Measurements from ENCODE around the gene GNB1. TPM values are rescaled to one million over a fixed set of nuclear protein-coding genes. Genes with fewer than 3 reads are reported as not detected.
A peak's percentile ranks its signal among the peaks of the same experiment; 100 is the strongest.

GNB1 gene
- total and polyA plus RNA-seq, 12 donors, result 64.9 to 228 (median 168) TPM

DNA sequence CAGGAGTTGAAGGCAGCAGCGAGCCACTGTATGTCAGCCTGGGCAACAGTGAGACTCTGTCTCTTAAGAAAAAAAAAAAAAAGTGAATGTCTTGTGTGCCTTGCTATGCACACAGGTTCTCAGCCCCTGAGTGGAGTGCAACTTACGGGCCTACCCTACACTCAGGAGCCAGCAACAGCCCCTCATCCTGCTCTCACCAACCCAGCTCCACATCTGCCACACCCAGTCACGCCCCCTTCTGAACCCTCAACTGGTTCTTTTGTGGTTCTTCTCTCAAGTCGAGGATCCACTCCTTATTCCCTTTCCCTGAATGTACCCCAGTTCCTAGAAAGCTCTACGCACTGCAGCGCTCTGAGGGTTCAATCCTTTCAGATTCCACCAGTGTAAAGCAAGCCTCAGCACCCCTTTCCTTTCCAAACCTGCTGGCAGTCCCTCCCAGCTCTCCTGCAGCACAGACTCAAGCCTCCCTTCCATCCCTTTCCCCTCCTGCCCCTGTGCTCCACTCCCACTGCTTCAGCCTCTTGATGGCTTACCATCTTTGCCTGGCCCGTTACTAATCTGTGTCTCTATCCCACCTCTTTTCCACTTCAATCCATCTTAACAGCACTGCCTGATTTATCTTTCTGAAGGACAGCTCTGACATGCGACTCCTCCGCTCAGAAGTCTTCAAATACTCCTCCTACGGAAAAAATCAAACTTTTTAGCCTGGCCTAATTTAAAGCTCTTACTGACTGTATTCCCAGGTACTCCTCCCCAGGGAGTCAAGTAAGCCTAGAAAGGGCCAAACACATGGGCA is 38.1 kb downstream of the GNB1 start:
- 79 to 84% methylated on average over 10 of the region's 10 CpGs for WGBS, 2 donors
- ATAC-seq (no peak), DNase-seq (no peak)
- TF ChIP-seq, protein P1, sequence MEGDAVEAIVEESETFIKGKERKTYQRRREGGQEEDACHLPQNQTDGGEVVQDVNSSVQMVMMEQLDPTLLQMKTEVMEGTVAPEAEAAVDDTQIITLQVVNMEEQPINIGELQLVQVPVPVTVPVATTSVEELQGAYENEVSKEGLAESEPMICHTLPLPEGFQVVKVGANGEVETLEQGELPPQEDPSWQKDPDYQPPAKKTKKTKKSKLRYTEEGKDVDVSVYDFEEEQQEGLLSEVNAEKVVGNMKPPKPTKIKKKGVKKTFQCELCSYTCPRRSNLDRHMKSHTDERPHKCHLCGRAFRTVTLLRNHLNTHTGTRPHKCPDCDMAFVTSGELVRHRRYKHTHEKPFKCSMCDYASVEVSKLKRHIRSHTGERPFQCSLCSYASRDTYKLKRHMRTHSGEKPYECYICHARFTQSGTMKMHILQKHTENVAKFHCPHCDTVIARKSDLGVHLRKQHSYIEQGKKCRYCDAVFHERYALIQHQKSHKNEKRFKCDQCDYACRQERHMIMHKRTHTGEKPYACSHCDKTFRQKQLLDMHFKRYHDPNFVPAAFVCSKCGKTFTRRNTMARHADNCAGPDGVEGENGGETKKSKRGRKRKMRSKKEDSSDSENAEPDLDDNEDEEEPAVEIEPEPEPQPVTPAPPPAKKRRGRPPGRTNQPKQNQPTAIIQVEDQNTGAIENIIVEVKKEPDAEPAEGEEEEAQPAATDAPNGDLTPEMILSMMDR (IDR thresholded peaks at IDR 0.05), result no peak
- Histone ChIP-seq H3K27me3 (no peaks in the 10 kb centered on the region), H3K4me1 (peaks cover 4 to 79% (median 57%) of the 10 kb centered on the region in 9 donors), H3K27ac (no peak overlapping the region), H3K36me3 (peaks cover 0 to 18% (median 0%) of the 10 kb centered on the region in 9 donors), H3K9me3 (no peaks in the 10 kb centered on the region), H3K4me3 (no peak overlapping the region)
- intact Hi-C loops (cut with DNase I), result no loop called here

DNA sequence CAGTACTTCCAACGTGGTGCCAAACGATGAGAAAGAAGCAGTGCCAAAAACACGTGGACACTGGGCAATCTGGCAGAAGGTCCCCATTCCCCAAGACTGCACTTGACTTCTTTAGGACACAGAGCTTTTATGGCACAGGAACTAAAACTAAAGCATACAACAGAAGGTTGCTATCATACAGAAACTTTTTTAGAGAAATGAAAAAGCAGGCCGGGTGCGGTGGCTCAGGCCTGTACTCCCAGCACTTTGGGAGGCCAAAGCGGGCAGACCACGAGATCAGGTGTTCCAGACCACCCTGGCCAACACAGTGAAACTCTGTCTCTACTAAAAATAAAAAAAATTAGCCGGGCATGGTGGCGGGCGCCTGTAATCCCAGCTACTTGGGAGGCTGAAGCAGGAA is 43.0 kb downstream of the GNB1 start:
- TF ChIP-seq, protein P1 (IDR thresholded peaks at IDR 0.05), result no peak
- intact Hi-C loops (cut with DNase I), result loop anchor here in 2 of 10 donors (5.0 to 10.0 kb wide), 2 partner anchors 39 to 47 kb away; partner anchors contain the start of gene GNB1 (in 1 of the 2)

DNA sequence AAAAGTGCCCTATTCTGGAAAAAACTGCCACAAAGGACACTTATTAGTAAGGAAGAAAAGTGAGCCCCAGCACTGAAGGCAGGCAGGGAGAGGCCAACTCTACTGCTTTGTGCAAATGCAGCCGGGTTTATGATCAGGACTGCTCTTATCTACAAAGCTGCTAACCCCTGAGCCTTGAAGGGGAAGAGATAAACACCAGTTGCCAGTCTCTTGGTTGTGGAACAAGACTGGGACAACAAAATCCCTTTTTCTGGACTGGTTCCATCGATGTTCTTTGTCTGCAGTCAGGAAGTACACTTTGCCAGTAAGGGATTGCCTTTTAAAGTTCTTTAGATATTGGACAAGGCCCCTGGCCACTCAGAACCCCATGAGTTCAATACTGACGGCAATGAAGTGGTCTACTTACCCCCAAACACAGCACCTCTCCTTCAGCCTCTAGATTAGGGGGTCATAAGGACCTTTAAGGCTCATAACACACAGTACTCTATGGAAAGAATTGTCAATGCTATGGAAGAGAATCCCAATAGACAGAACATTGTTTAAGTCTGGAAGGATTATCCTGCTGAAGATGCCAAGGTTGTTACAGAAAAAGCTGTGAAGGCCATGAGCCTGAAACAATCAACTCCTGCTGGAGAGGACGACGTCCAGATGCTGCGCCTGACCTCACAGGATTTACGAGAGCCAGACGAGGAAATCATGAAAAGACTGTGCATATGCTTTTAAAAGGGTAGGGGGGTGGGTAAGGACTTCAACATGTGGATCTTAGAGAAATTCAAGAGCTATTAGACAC is 43.6 kb downstream of the GNB1 start:
- Histone ChIP-seq H3K27ac (peak overlapping the region in 9 of 10 donors; percentile 26 to 67 (median 54)), H3K4me3 (no peak overlapping the region), H3K4me1 (peaks cover 4 to 85% (median 75%) of the 10 kb centered on the region in 9 donors), H3K27me3 (no peaks in the 10 kb centered on the region), H3K9me3 (no peaks in the 10 kb centered on the region), H3K36me3 (peaks cover 0 to 28% (median 0%) of the 10 kb centered on the region in 9 donors)
- 26 to 31% methylated on average over 8 of the region's 8 CpGs for WGBS, 2 donors
- TF ChIP-seq, protein P1 (IDR thresholded peaks at IDR 0.05), result no peak
- intact Hi-C loops (cut with DNase I), result loop anchor here in 2 of 10 donors (5.0 to 10.0 kb wide), 2 partner anchors 40 to 48 kb away; partner anchors contain the start of gene GNB1 (in 1 of the 2)
- no peak for DNase-seq
- peak in 6 of 8 donors; percentile 49 to 83 (median 65) for ATAC-seq

More for the DNA sequence above, 43.0 kb downstream of the GNB1 start:
- Histone ChIP-seq H3K4me3 (no peak overlapping the region), H3K36me3 (peaks cover 0 to 35% (median 0%) of the 10 kb centered on the region in 9 donors), H3K27ac (peak overlapping the region in 8 of 10 donors; percentile 26 to 67 (median 56)), H3K4me1 (peaks cover 4 to 85% (median 72%) of the 10 kb centered on the region in 9 donors), H3K9me3 (no peaks in the 10 kb centered on the region), H3K27me3 (no peaks in the 10 kb centered on the region)
- DNase-seq (no peak), ATAC-seq (peak in 1 of 8 donors; percentile 12)
- WGBS, 2 donors, result 63 to 66% methylated on average over 10 of the region's 10 CpGs

GRCh38 chr1:1846386-1846918 is 44.4 kb downstream of the GNB1 start:
- peaks cover 0 to 24% (median 0%) of the 10 kb centered on the region in 9 donors for H3K36me3 ChIP-seq
- 91% methylated on average over 5 of the region's 5 CpGs for WGBS, 2 donors
- H3K4me1 ChIP-seq, result peaks cover 4 to 88% (median 83%) of the 10 kb centered on the region in 9 donors
- TF ChIP-seq, protein P1 (IDR thresholded peaks at IDR 0.05), result no peak
- intact Hi-C loops (cut with DNase I), result loop anchor here in 2 of 10 donors (5.0 to 10.0 kb wide), 2 partner anchors 41 to 48 kb away; partner anchors contain the start of gene GNB1 (in 1 of the 2)
- no peaks in the 10 kb centered on the region for H3K27me3 ChIP-seq
- no peak overlapping the region for H3K4me3 ChIP-seq
- DNase-seq (no peak), ATAC-seq (no peak)
- H3K27ac ChIP-seq, result peak overlapping the region in 9 of 10 donors; percentile 26 to 67 (median 54)
- no peaks in the 10 kb centered on the region for H3K9me3 ChIP-seq

Measured in heart right ventricle (tissue), 16 donors.